Measurements from ENCODE around the gene SMAD4. TPM values are rescaled to one million over a fixed set of nuclear protein-coding genes. Genes with fewer than 3 reads are reported as not detected.

SMAD4 gene
- polyA plus RNA-seq, 1 donor (not counting 4 experiments of a cell fraction or from before 2014, with no cell fraction given) = 68.2 TPM

GRCh38 chr18:51053814-51054213 lies 23.8 kb downstream of the SMAD4 start:
- Histone ChIP-seq H3K4me1 (ENCODE audit: control insufficient read depth, extremely low read depth, insufficient read depth, low read length) (no peaks in the 10 kb centered on the region), H3K4me2 (ENCODE audit: control insufficient read depth, extremely low read depth, insufficient read depth, low read depth, low read length) (no peak overlapping the region), H2AFZ (ENCODE audit: control insufficient read depth, low read length) (no peak overlapping the region), H3K9me1 (ENCODE audit: control insufficient read depth, extremely low read depth, insufficient read depth, low read length) (no peaks in the 10 kb centered on the region), H3K27ac (ENCODE audit: control insufficient read depth, insufficient read depth, low read length) (no peak overlapping the region), H3K9me3 (ENCODE audit: control insufficient read depth, low read depth, low read length) (no peaks in the 10 kb centered on the region), H3K36me3 (ENCODE audit: control insufficient read depth in 2 of 2, extremely low read depth in 1 of 2, insufficient read depth in 2 of 2, low read length in 2 of 2) (peaks cover 8 to 12% of the 10 kb centered on the region in 2 experiments), H4K20me1 (ENCODE audit: control insufficient read depth, extremely low read depth, insufficient read depth, low read length) (no peaks in the 10 kb centered on the region), H3K27me3 (ENCODE audit: control insufficient read depth, extremely low read depth, insufficient read depth, low read length) (no peaks in the 10 kb centered on the region), H3K4me3 (ENCODE audit: control insufficient read depth in 2 of 3, extremely low read depth in 1 of 3, insufficient read depth in 2 of 3, low read depth in 1 of 3, low read length in 3 of 3) (no peak overlapping the region), H3K9ac (ENCODE audit: control insufficient read depth, extremely low read depth, insufficient read depth, low read length) (no peak overlapping the region), H3K79me2 (ENCODE audit: control insufficient read depth, insufficient read depth, low read length) (peaks cover 2% of the 10 kb centered on the region)
- FAIRE-seq (no peak), DNase-seq (ENCODE audit: low read depth, low spot score) (no peak)
- TF ChIP-seq, protein P1, sequence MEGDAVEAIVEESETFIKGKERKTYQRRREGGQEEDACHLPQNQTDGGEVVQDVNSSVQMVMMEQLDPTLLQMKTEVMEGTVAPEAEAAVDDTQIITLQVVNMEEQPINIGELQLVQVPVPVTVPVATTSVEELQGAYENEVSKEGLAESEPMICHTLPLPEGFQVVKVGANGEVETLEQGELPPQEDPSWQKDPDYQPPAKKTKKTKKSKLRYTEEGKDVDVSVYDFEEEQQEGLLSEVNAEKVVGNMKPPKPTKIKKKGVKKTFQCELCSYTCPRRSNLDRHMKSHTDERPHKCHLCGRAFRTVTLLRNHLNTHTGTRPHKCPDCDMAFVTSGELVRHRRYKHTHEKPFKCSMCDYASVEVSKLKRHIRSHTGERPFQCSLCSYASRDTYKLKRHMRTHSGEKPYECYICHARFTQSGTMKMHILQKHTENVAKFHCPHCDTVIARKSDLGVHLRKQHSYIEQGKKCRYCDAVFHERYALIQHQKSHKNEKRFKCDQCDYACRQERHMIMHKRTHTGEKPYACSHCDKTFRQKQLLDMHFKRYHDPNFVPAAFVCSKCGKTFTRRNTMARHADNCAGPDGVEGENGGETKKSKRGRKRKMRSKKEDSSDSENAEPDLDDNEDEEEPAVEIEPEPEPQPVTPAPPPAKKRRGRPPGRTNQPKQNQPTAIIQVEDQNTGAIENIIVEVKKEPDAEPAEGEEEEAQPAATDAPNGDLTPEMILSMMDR (optimal IDR thresholded peaks at IDR 0.05 in 1 of 3, IDR thresholded peaks at IDR 0.05 in 1 of 3, conservative IDR thresholded peaks at IDR 0.05 in 1 of 3; ENCODE audit: extremely low read depth in 1 of 3, insufficient read depth in 2 of 3, low read length in 3 of 3) = no peak
- TF ChIP-seq EZH2 (IDR thresholded peaks at IDR 0.05; ENCODE audit: low read length) = no peak
- dilution Hi-C loops (cut with MboI; ENCODE audit: extremely low pct_ligation_motif_present, low sequenced_read_pairs) = no loop called here

- Histone ChIP-seq H3K4me1 (ENCODE audit: control insufficient read depth, extremely low read depth, insufficient read depth, low read length) (no peaks in the 10 kb centered on the region), H3K9me1 (ENCODE audit: control insufficient read depth, extremely low read depth, insufficient read depth, low read length) (no peaks in the 10 kb centered on the region), H3K27me3 (ENCODE audit: control insufficient read depth, extremely low read depth, insufficient read depth, low read length) (no peaks in the 10 kb centered on the region), H3K4me3 (ENCODE audit: control insufficient read depth in 2 of 3, extremely low read depth in 1 of 3, insufficient read depth in 2 of 3, low read depth in 1 of 3, low read length in 3 of 3) (no peak overlapping the region), H3K27ac (ENCODE audit: control insufficient read depth, insufficient read depth, low read length) (no peak overlapping the region), H3K36me3 (ENCODE audit: control insufficient read depth in 2 of 2, extremely low read depth in 1 of 2, insufficient read depth in 2 of 2, low read length in 2 of 2) (peaks cover 8 to 12% of the 10 kb centered on the region in 2 experiments), H3K4me2 (ENCODE audit: control insufficient read depth, extremely low read depth, insufficient read depth, low read depth, low read length) (no peak overlapping the region), H2AFZ (ENCODE audit: control insufficient read depth, low read length) (no peak overlapping the region), H3K9me3 (ENCODE audit: control insufficient read depth, low read depth, low read length) (no peaks in the 10 kb centered on the region), H3K79me2 (ENCODE audit: control insufficient read depth, insufficient read depth, low read length) (peaks cover 2% of the 10 kb centered on the region), H3K9ac (ENCODE audit: control insufficient read depth, extremely low read depth, insufficient read depth, low read length) (no peak overlapping the region), H4K20me1 (ENCODE audit: control insufficient read depth, extremely low read depth, insufficient read depth, low read length) (no peaks in the 10 kb centered on the region)
- FAIRE-seq = no peak
- TF ChIP-seq, protein P1 (optimal IDR thresholded peaks at IDR 0.05 in 1 of 3, IDR thresholded peaks at IDR 0.05 in 1 of 3, conservative IDR thresholded peaks at IDR 0.05 in 1 of 3; ENCODE audit: extremely low read depth in 1 of 3, insufficient read depth in 2 of 3, low read length in 3 of 3) = no peak
- TF ChIP-seq EZH2 (IDR thresholded peaks at IDR 0.05; ENCODE audit: low read length) = no peak
- DNase-seq (ENCODE audit: low read depth, low spot score) = no peak
- dilution Hi-C loops (cut with MboI; ENCODE audit: extremely low pct_ligation_motif_present, low sequenced_read_pairs) = no loop called here
Measured at GRCh38 chr18:51054764-51055163, 24.8 kb downstream of the SMAD4 start.
